Activated T-cell treated with anti-CD3 and anti-CD28 coated beads, Interleukin-2, amount 50 U/mL, for 24 hours (primary cell): Measurements from ENCODE around the gene GALNT9.

Experiments used
- DNase-seq: peaks from one replicate; pipeline ENCODE4 v3.0.0-alpha.2; 2020
- H3K27ac Mint-ChIP-seq: 2 replicates; pipeline ENCODE4 v1.8.0; 2020; ENCODE audit warnings: mild to moderate bottlenecking, mixed read lengths
- H3K27me3 Mint-ChIP-seq: 2 replicates; pipeline ENCODE4 v1.8.0; 2020; ENCODE audit warnings: mixed read lengths
- H3K36me3 Mint-ChIP-seq: 2 replicates; pipeline ENCODE4 v1.8.0; 2020; ENCODE audit warnings: low read depth, mixed read lengths
- H3K4me1 Mint-ChIP-seq: 2 replicates; pipeline ENCODE4 v1.8.0; 2020; ENCODE audit warnings: low read depth, mixed read lengths
- H3K4me3 Mint-ChIP-seq: 2 replicates; pipeline ENCODE4 v1.8.0; 2020; ENCODE audit warnings: mild to moderate bottlenecking, moderate library complexity, mixed read lengths
- H3K9me3 Mint-ChIP-seq: 2 replicates; pipeline ENCODE4 v1.8.0; 2020; ENCODE audit warnings: mixed read lengths

Gene GALNT9

GRCh38 chr12:132328282-132329029 is 933 bp downstream of the GALNT9 start:
- Mint-ChIP-seq H3K36me3 (no peaks in the 10 kb centered on the region), H3K4me1 (peaks cover 25% of the 10 kb centered on the region), H3K27me3 (peaks cover 63% of the 10 kb centered on the region), H3K9me3 (no peaks in the 10 kb centered on the region), H3K4me3 (no peak overlapping the region), H3K27ac (peak overlapping the region; percentile 33)
- DNase-seq, result no peak

DNA sequence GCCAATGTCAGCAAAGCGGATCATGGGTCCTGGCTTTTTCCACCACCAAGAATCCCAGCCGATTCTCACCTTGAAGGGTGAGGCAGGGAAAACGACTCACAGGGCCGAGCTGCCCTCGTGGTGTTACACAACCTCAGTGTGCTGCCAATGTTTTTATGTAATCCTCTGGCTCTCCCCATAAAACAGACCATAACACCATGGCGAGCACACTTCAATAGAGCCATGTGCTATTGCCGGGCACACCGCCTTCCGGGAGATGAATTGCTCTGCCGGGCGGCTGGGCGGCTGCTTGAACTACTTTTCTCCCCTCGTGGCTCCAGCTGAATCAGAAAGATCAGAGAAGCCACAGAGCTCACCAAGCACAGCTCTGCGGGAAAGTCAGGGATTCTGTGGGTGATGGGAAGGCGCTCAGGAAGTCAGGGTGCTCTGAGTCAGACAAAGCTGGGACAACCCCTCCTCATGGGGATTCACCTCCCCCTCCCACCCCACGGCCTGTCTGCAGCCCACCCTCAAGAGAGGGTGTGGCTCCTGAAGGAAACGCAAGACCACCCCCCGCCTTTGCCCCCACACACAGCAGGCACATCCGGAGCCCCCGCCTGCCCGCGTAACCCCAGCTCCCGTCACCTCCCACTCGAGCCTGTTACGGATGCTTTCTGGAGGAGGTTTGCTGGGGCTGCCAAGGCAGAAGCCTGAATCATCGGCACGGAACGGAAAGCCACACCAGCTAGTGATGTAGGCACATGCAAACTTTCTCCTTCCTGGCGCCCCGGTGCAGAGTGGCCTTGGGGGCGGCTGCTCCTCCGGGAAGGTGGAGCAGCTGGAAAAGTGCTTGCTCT is 1.8 kb downstream of the GALNT9 start:
- H3K27me3 Mint-ChIP-seq, result peaks cover 68% of the 10 kb centered on the region
- H3K27ac Mint-ChIP-seq, result peak overlapping the region; percentile 58
- H3K9me3 Mint-ChIP-seq, result no peaks in the 10 kb centered on the region
- DNase-seq, result peak; percentile 80
- peak overlapping the region; percentile 28 for H3K4me3 Mint-ChIP-seq
- peaks cover 32% of the 10 kb centered on the region for H3K4me1 Mint-ChIP-seq
- H3K36me3 Mint-ChIP-seq, result no peaks in the 10 kb centered on the region

GRCh38 chr12:132326646-132327045 is 2.7 kb downstream of the GALNT9 start:
- H3K9me3 Mint-ChIP-seq, result no peaks in the 10 kb centered on the region
- DNase-seq, result no peak
- no peaks in the 10 kb centered on the region for H3K36me3 Mint-ChIP-seq
- peaks cover 63% of the 10 kb centered on the region for H3K27me3 Mint-ChIP-seq
- peak overlapping the region; percentile 26 for H3K27ac Mint-ChIP-seq
- H3K4me3 Mint-ChIP-seq, result no peak overlapping the region
- H3K4me1 Mint-ChIP-seq, result peaks cover 32% of the 10 kb centered on the region

DNA sequence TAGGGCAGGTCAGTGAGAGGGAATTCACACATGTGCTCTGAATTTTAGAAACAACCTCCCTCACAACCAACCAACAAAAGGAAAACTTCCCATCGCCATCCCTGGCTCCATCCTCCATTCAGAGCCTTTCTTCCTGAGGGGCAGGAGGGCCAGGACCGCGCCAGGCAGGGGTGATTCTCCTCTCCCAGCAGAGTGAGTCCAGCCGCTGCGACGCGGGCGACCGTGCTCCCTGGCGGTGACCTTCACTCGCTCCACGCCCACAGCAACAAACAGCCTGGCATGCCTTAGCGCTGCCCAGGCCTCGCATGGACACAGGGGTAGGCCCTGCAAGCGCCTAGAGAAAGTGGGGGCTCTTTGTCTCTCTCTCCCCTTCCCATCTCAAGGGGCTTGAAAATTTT is 3.7 kb downstream of the GALNT9 start:
- no peak for DNase-seq
- Mint-ChIP-seq H3K4me1 (peaks cover 32% of the 10 kb centered on the region), H3K27me3 (peaks cover 55% of the 10 kb centered on the region), H3K9me3 (no peaks in the 10 kb centered on the region), H3K36me3 (no peaks in the 10 kb centered on the region), H3K27ac (no peak overlapping the region), H3K4me3 (no peak overlapping the region)

- no peaks in the 10 kb centered on the region for H3K36me3 Mint-ChIP-seq
- H3K9me3 Mint-ChIP-seq, result no peaks in the 10 kb centered on the region
- no peak for DNase-seq
- H3K27ac Mint-ChIP-seq, result no peak overlapping the region
- H3K4me3 Mint-ChIP-seq, result no peak overlapping the region
- peaks cover 27% of the 10 kb centered on the region for H3K4me1 Mint-ChIP-seq
- H3K27me3 Mint-ChIP-seq, result peaks cover 49% of the 10 kb centered on the region
Measured at GRCh38 chr12:132324841-132325732, 4.3 kb downstream of the GALNT9 start.

GRCh38 chr12:132324173-132324572 is 5.2 kb downstream of the GALNT9 start:
- H3K4me1 Mint-ChIP-seq, result peaks cover 27% of the 10 kb centered on the region
- H3K27ac Mint-ChIP-seq, result no peak overlapping the region
- peaks cover 48% of the 10 kb centered on the region for H3K27me3 Mint-ChIP-seq
- no peak for DNase-seq
- H3K36me3 Mint-ChIP-seq, result no peaks in the 10 kb centered on the region
- H3K4me3 Mint-ChIP-seq, result no peak overlapping the region
- H3K9me3 Mint-ChIP-seq, result no peaks in the 10 kb centered on the region

GRCh38 chr12:132323171-132324010 is 6.0 kb downstream of the GALNT9 start:
- peak; percentile 44 for DNase-seq
- Mint-ChIP-seq H3K4me3 (peak overlapping the region; percentile 42), H3K9me3 (no peaks in the 10 kb centered on the region), H3K36me3 (no peaks in the 10 kb centered on the region), H3K4me1 (peaks cover 25% of the 10 kb centered on the region), H3K27me3 (peaks cover 46% of the 10 kb centered on the region), H3K27ac (peak overlapping the region; percentile 33)

DNA sequence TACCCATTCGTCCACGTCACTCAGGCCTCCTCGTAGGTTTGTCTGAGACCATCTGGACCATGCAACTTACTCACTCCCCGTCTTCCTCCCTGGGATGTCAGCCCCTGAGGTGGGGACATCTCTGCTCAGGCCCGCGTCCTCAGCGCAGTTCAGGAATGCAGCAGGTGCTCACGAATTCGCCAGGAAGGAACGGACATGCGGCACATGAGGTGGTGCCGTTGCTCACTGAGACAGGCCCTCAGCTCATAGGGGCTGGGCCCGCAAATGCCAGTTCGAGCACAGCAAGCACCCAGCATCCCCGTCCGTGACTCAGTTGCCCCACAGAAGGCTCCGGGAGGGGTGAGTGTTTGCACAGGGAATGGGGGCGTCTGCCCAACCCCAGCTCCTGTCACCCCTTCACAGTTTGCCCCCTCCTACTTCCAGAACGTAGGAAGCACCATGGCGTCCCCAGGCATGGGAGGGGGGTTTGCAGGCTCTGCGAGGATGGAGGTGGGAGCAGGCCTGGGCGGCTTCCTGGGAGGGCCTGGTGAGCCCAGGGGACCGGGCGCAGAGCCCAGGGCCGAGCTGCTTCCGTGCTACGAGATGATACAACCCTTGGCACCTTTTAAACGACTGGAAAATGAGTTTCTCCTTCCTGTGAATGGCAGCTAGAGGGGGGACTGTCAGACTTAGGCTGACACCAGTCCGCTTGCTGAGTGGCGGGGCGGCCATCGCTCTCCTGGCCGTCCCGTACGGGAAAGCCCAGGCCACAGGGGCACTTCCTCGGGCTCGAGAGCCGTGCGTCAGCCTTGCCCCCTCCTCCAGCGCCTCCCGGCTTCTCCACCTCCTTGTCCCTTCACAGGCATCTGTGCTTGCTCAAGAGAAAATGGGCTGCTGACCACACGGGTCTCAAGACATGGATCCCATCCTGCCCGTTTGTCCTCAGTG is 6.9 kb downstream of the GALNT9 start:
- Mint-ChIP-seq H3K4me3 (no peak overlapping the region), H3K27me3 (peaks cover 41% of the 10 kb centered on the region), H3K27ac (no peak overlapping the region), H3K36me3 (no peaks in the 10 kb centered on the region), H3K9me3 (no peaks in the 10 kb centered on the region), H3K4me1 (peaks cover 17% of the 10 kb centered on the region)
- DNase-seq, result no peak

- peaks cover 43% of the 10 kb centered on the region for H3K27me3 Mint-ChIP-seq
- no peak overlapping the region for H3K27ac Mint-ChIP-seq
- peaks cover 10% of the 10 kb centered on the region for H3K4me1 Mint-ChIP-seq
- H3K9me3 Mint-ChIP-seq, result no peaks in the 10 kb centered on the region
- no peak overlapping the region for H3K4me3 Mint-ChIP-seq
- DNase-seq, result no peak
- H3K36me3 Mint-ChIP-seq, result no peaks in the 10 kb centered on the region
Measured at GRCh38 chr12:132321321-132322118, 7.9 kb downstream of the GALNT9 start.

- no peaks in the 10 kb centered on the region for H3K36me3 Mint-ChIP-seq
- H3K27me3 Mint-ChIP-seq, result peaks cover 38% of the 10 kb centered on the region
- peaks cover 10% of the 10 kb centered on the region for H3K4me1 Mint-ChIP-seq
- H3K27ac Mint-ChIP-seq, result no peak overlapping the region
- H3K4me3 Mint-ChIP-seq, result no peak overlapping the region
- no peak for DNase-seq
- H3K9me3 Mint-ChIP-seq, result no peaks in the 10 kb centered on the region
Measured at GRCh38 chr12:132320767-132321211, 8.6 kb downstream of the GALNT9 start.

- Mint-ChIP-seq H3K4me3 (no peak overlapping the region), H3K27me3 (peaks cover 33% of the 10 kb centered on the region), H3K36me3 (no peaks in the 10 kb centered on the region), H3K4me1 (peaks cover 10% of the 10 kb centered on the region), H3K27ac (no peak overlapping the region), H3K9me3 (no peaks in the 10 kb centered on the region)
- DNase-seq, result no peak
Measured at GRCh38 chr12:132319991-132320570, 9.3 kb downstream of the GALNT9 start.

- Mint-ChIP-seq H3K9me3 (no peaks in the 10 kb centered on the region), H3K27ac (no peak overlapping the region), H3K4me1 (peaks cover 10% of the 10 kb centered on the region), H3K27me3 (peaks cover 28% of the 10 kb centered on the region), H3K4me3 (no peak overlapping the region), H3K36me3 (no peaks in the 10 kb centered on the region)
- DNase-seq, result no peak
Measured at GRCh38 chr12:132319359-132319950, 9.9 kb downstream of the GALNT9 start.
